Neuronal stem cell (in vitro differentiated cells): ENCODE data around the gene AKR1B1.

Experiments
- DNase-seq: peaks from one replicate; pipeline ENCODE4 v3.0.0-alpha.2; 2013; ENCODE audit warnings: low spot score
- H2AFZ ChIP-seq: one replicate; pipeline ENCODE4 v1.6.1; 2013; ENCODE audit warnings: mild to moderate bottlenecking, low read length, inconsistent platforms
- H2AK5ac ChIP-seq: 2 replicates; pipeline ENCODE4 v1.6.1; 2013; ENCODE audit warnings: low read depth, mild to moderate bottlenecking, inconsistent platforms, low read length, moderate library complexity, mixed read lengths
- H2BK120ac ChIP-seq: 2 replicates; pipeline ENCODE4 v1.6.1; 2013; ENCODE audit warnings: low read depth, mild to moderate bottlenecking, inconsistent platforms, low read length, moderate library complexity, mixed read lengths
- H2BK12ac ChIP-seq: one replicate; pipeline ENCODE4 v1.6.1; 2013; ENCODE audit warnings: low read length, inconsistent platforms
- H2BK15ac ChIP-seq: 2 replicates; pipeline ENCODE4 v1.6.1; 2013; ENCODE audit warnings: mild to moderate bottlenecking, low read length, inconsistent platforms, mixed read lengths
- H2BK5ac ChIP-seq: one replicate; pipeline ENCODE4 v1.6.1; 2013; ENCODE audit warnings: inconsistent platforms, mild to moderate bottlenecking, low read length, moderate library complexity
- H3K14ac ChIP-seq: one replicate; pipeline ENCODE4 v1.6.1; 2013; ENCODE audit warnings: low read length, inconsistent platforms
- H3K18ac ChIP-seq: 2 replicates; pipeline ENCODE4 v1.6.1; 2013; ENCODE audit warnings: low read length, inconsistent platforms
- H3K23ac ChIP-seq: 2 replicates; pipeline ENCODE4 v1.6.1; 2013; ENCODE audit warnings: low read depth, mild to moderate bottlenecking, mixed read lengths, low read length, inconsistent platforms; ENCODE audit not compliant: poor library complexity
- H3K27ac ChIP-seq: replicated peaks from 3 replicates; pipeline ENCODE4 v1.5.1; 2013; ENCODE audit warnings: low read length, inconsistent platforms
- H3K27me3 ChIP-seq, 3 experiments: 2 replicates each; pipeline ENCODE4 v1.6.1; 2013; ENCODE audit warnings: low read length in 3 of 3, mild to moderate bottlenecking in 2 of 3, inconsistent platforms in 1 of 3, low read depth in 1 of 3, mixed read lengths in 1 of 3, moderate library complexity in 1 of 3; ENCODE audit not compliant: control insufficient read depth in 3 of 3, insufficient read depth in 3 of 3
- H3K36me3 ChIP-seq, 2 donors: replicated peaks in 1 of 2; 2 replicates each; pipeline ENCODE4 v1.6.1; 2013; ENCODE audit warnings: low read length in 2 of 2; ENCODE audit not compliant: control insufficient read depth in 2 of 2, insufficient read depth in 2 of 2
- H3K4ac ChIP-seq: 2 replicates; pipeline ENCODE4 v1.6.1; 2013; ENCODE audit warnings: inconsistent platforms, mild to moderate bottlenecking, low read length, moderate library complexity
- H3K4me1 ChIP-seq, 2 donors: 1 replicate in 1 of 2; 2 replicates in 1 of 2; pipeline ENCODE4 v1.6.1; 2013; ENCODE audit warnings: low read length in 2 of 2, low read depth in 1 of 2; ENCODE audit not compliant: control insufficient read depth in 2 of 2, insufficient read depth in 1 of 2
- H3K4me2 ChIP-seq: one replicate; pipeline ENCODE4 v1.6.1; 2013; ENCODE audit warnings: mild to moderate bottlenecking, low read length, inconsistent platforms; ENCODE audit not compliant: insufficient read depth, poor library complexity, severe bottlenecking
- H3K4me3 ChIP-seq, 2 donors: 2 replicates each; pipeline ENCODE4 v1.5.1; 2013; ENCODE audit warnings: low read length in 2 of 2, mild to moderate bottlenecking in 2 of 2, inconsistent platforms in 1 of 2, moderate library complexity in 1 of 2
- H3K79me1 ChIP-seq: one replicate; pipeline ENCODE4 v1.6.1; 2013; ENCODE audit warnings: low read depth, mild to moderate bottlenecking, inconsistent platforms, low read length, moderate library complexity
- H3K9ac ChIP-seq: one replicate; pipeline ENCODE4 v1.6.1; 2013; ENCODE audit warnings: mild to moderate bottlenecking, low read depth, low read length, inconsistent platforms; ENCODE audit not compliant: poor library complexity
- H3K9me3 ChIP-seq, 2 donors: replicated peaks in 1 of 2; 2 replicates each; pipeline versions ENCODE3 to v1.6.1; 2013; ENCODE audit warnings: low read length in 2 of 2, mild to moderate bottlenecking in 2 of 2, inconsistent platforms in 1 of 2, low read depth in 1 of 2, mixed read lengths in 1 of 2, moderate library complexity in 1 of 2; ENCODE audit not compliant: control insufficient read depth in 2 of 2, insufficient read depth in 1 of 2
- H4K8ac ChIP-seq: one replicate; pipeline ENCODE4 v1.6.1; 2013; ENCODE audit warnings: low read depth, mild to moderate bottlenecking, inconsistent platforms, low read length, moderate library complexity
- H4K91ac ChIP-seq: one replicate; pipeline ENCODE4 v1.6.1; 2013; ENCODE audit warnings: low read length, low read depth, mild to moderate bottlenecking, inconsistent platforms; ENCODE audit not compliant: poor library complexity
- WGBS, 2 donors: extraction: QIAGEN DNeasy Blood & Tissue Kit; methylation state at CpG; one replicate each; pipeline ENCODE4 v1.1.7; 2013; ENCODE audit warnings: missing lambda C conversion rate in 2 of 2, mixed read lengths in 1 of 2; ENCODE audit not compliant: insufficient read length in 2 of 2, insufficient replicate concordance in 1 of 2; ENCODE audit errors: extremely low coverage in 2 of 2; 5-methylcytosine and 5-hydroxymethylcytosine counted together

AKR1B1 gene

DNA sequence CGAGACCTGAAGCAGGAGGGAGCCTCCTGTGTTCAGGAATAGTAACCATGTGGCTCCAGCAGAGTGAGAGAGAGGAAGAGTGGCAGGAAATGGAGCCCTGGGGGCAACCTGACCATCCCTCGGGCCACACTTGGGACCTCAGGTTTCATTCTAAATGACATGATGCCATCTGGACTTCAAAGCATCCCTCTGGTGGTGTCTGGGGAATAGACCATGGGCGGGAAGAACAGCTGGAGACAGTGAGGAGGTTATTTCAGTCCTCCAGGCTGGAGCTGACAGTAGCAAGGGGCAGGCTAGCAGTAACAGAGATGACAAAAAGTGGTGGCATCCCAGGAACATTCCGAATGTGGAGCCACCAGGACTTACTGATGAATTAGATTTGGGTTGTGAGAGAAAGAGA is 44.8 kb downstream of the AKR1B1 start:
- H3K27me3 ChIP-seq, result peaks cover 0 to 3% (median 0%) of the 10 kb centered on the region in 3 experiments
- no peak overlapping the region for H3K14ac ChIP-seq
- H3K4me2 ChIP-seq, result no peak overlapping the region
- H3K9me3 ChIP-seq, result no peaks in the 10 kb centered on the region
- H3K4me1 ChIP-seq, result no peaks in the 10 kb centered on the region
- H2AFZ ChIP-seq, result no peak overlapping the region
- no peak overlapping the region for H3K27ac ChIP-seq
- WGBS, 2 donors, result no CpG with 5 or more reads among the region's 4 CpGs
- H4K8ac ChIP-seq, result no peak overlapping the region
- no peak overlapping the region for H4K91ac ChIP-seq
- no peak overlapping the region for H2BK5ac ChIP-seq
- H3K4ac ChIP-seq, result no peak overlapping the region
- H2BK12ac ChIP-seq, result no peak overlapping the region
- no peak overlapping the region for H3K4me3 ChIP-seq
- H2BK120ac ChIP-seq, result no peak overlapping the region
- DNase-seq, result no peak
- H2BK15ac ChIP-seq, result no peak overlapping the region
- no peaks in the 10 kb centered on the region for H3K36me3 ChIP-seq
- no peak overlapping the region for H3K9ac ChIP-seq
- no peak overlapping the region for H3K23ac ChIP-seq
- H3K79me1 ChIP-seq, result no peaks in the 10 kb centered on the region
- H3K18ac ChIP-seq, result no peak overlapping the region
- H2AK5ac ChIP-seq, result no peak overlapping the region

DNA sequence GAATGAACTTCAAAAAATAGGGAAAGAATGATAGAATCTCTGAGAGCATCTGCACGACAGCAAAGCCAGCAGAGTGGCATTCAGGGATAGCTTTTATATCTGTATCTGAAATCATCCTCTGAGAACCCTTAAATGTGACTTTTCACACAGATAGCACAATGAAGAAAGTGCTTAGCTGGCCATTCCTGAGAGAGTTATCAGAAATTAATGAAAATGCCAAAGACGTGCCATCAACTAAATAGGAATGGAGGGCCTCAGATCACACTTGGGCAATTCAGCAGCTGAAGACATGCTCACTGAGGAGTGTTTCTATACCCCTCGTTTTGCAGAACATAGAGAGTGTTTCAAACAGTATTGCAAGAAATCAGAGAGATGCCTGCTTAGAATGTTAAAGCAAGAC is 51.6 kb downstream of the AKR1B1 start:
- Histone ChIP-seq H3K14ac (no peak overlapping the region), H2BK5ac (no peak overlapping the region), H3K4me1 (peaks cover 0 to 4% of the 10 kb centered on the region in 2 donors), H3K4me3 (no peak overlapping the region), H4K91ac (no peak overlapping the region), H2AFZ (no peak overlapping the region), H2BK12ac (no peak overlapping the region), H2BK120ac (no peak overlapping the region), H3K27ac (no peak overlapping the region), H3K79me1 (no peaks in the 10 kb centered on the region), H3K18ac (no peak overlapping the region), H3K4me2 (no peak overlapping the region), H3K4ac (no peak overlapping the region), H4K8ac (no peak overlapping the region), H3K23ac (no peak overlapping the region), H2BK15ac (no peak overlapping the region), H3K9ac (no peak overlapping the region), H3K9me3 (no peaks in the 10 kb centered on the region), H3K36me3 (no peaks in the 10 kb centered on the region), H3K27me3 (peaks cover 0 to 6% (median 0%) of the 10 kb centered on the region in 3 experiments), H2AK5ac (no peak overlapping the region)
- WGBS, 2 donors, result no CpG with 5 or more reads among the region's 3 CpGs
- no peak for DNase-seq

DNA sequence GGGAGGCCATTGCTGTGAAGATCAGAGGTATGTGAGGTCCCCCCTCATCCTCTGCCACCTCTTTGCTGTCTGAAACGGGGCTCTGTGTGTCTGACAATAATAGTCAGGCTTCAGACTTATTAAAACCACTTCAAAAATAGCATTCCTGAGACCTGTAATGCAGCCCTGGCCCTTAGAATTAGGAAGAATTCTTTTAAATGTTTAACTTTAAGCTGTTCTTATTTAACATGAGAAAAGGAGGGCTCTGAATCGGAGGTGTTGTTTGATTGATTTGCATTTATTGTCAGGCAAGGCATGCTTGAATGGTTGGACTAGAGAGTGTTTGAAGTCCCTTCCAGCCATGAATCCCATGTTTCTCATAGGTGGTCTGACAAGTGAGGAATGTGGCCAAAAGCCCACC is 52.5 kb downstream of the AKR1B1 start:
- WGBS, 2 donors, result no CpG with 5 or more reads among the region's 2 CpGs
- H4K8ac ChIP-seq, result no peak overlapping the region
- H3K4ac ChIP-seq, result no peak overlapping the region

DNA sequence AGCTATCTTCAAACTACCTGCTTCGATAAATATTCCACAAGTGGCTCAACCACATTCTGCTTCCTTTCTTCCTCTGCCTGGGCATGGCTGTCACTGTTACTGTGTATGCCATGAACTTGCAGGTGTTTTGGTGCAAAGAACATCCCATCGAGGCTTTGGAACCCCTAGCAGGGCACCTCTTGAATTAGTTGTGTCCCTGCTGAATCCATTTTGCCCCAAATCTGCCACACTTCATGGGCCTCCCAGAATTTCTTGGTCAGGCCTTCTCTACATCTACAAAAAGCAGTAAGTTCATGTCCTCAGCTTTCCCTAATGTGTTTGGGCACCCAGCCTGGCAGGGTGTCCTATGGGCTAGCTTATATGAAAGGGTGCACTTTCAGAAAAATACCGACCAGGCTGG is 53.6 kb downstream of the AKR1B1 start:
- Histone ChIP-seq H3K14ac (no peak overlapping the region), H2AK5ac (no peak overlapping the region), H3K4ac (no peak overlapping the region), H3K36me3 (no peaks in the 10 kb centered on the region), H4K8ac (no peak overlapping the region), H3K23ac (no peak overlapping the region), H3K9me3 (no peaks in the 10 kb centered on the region), H3K4me1 (peaks cover 0 to 4% of the 10 kb centered on the region in 2 donors), H3K4me2 (no peak overlapping the region), H2BK120ac (no peak overlapping the region), H2BK15ac (no peak overlapping the region), H4K91ac (no peak overlapping the region), H3K27ac (no peak overlapping the region), H2BK12ac (no peak overlapping the region), H3K27me3 (peaks cover 0 to 4% (median 0%) of the 10 kb centered on the region in 3 experiments), H3K79me1 (no peaks in the 10 kb centered on the region), H3K4me3 (no peak overlapping the region), H3K9ac (no peak overlapping the region), H2BK5ac (no peak overlapping the region), H2AFZ (no peak overlapping the region), H3K18ac (no peak overlapping the region)
- WGBS, 2 donors, result no CpG with 5 or more reads among the region's 3 CpGs
- no peak for DNase-seq

More for the DNA sequence above, 52.5 kb downstream of the AKR1B1 start:
- Histone ChIP-seq H3K4me1 (peaks cover 0 to 4% of the 10 kb centered on the region in 2 donors), H2BK5ac (no peak overlapping the region), H3K14ac (no peak overlapping the region), H3K27me3 (peaks cover 0 to 6% (median 0%) of the 10 kb centered on the region in 3 experiments), H3K18ac (no peak overlapping the region), H2AK5ac (no peak overlapping the region), H2AFZ (no peak overlapping the region), H3K9me3 (no peaks in the 10 kb centered on the region), H3K4me3 (no peak overlapping the region), H3K79me1 (no peaks in the 10 kb centered on the region), H2BK120ac (no peak overlapping the region), H3K36me3 (no peaks in the 10 kb centered on the region), H3K9ac (no peak overlapping the region), H3K4me2 (no peak overlapping the region), H2BK12ac (no peak overlapping the region), H4K91ac (no peak overlapping the region), H2BK15ac (no peak overlapping the region), H3K23ac (no peak overlapping the region), H3K27ac (no peak overlapping the region)
- no peak for DNase-seq
